Testis (tissue), 5 donors: Measurements from ENCODE around the gene SLC12A4. TPM values are rescaled to one million over a fixed set of nuclear protein-coding genes. Genes with fewer than 3 reads are reported as not detected.
A peak's percentile ranks its signal among the peaks of the same experiment; 100 is the strongest.
"Not testable (repeated sequence)": the region's sequence is repeated elsewhere in the genome, so short reads cannot be mapped to it uniquely, and the experiment has no call there.

ENCODE experiments used
- DNase-seq: peaks from one replicate; pipeline ENCODE4 v3.0.0-alpha.2; 2019
- H3K27ac ChIP-seq, 2 donors: fragments of 200-600 bp; sonication (generic); one replicate each; pipeline ENCODE4 v1.5.1; 2019
- H3K27me3 ChIP-seq: fragments of 200-600 bp; sonication (generic); one replicate; pipeline ENCODE4 v1.5.1; 2019
- H3K36me3 ChIP-seq: fragments of 200-600 bp; sonication (generic); one replicate; pipeline ENCODE4 v1.5.1; 2017; ENCODE audit warnings: low read depth; ENCODE audit errors: missing control alignments
- H3K4me1 ChIP-seq: fragments of 200-600 bp; sonication (generic); one replicate; pipeline ENCODE4 v1.5.1; 2019
- H3K4me3 ChIP-seq, 2 donors: fragments of 200-600 bp; sonication (generic); one replicate each; pipeline ENCODE4 v1.5.1; 2017 to 2019
- H3K9me3 ChIP-seq: fragments of 200-600 bp; sonication (generic); one replicate; pipeline ENCODE4 v1.5.1; 2017
- CTCF ChIP-seq, 3 experiments: fragments of 450-650 bp in 2 of 3; fragments of 200-600 bp in 1 of 3; sonication (generic) in 1 of 3; IDR thresholded peaks; one replicate each; pipeline ENCODE4 v1.5.1; 2016 to 2019; ENCODE audit warnings: antibody characterized with exemption in 3 of 3, mild to moderate bottlenecking in 2 of 3, moderate library complexity in 1 of 3
- POLR2A ChIP-seq: fragments of 450-650 bp; IDR thresholded peaks from one replicate; pipeline ENCODE4 v1.6.1; 2017; ENCODE audit warnings: antibody characterized with exemption, mild to moderate bottlenecking, moderate library complexity
- WGBS, 2 donors: methylation state at CpG; one replicate each; pipeline ENCODE4 v1.1.5; 2018; 5-methylcytosine and 5-hydroxymethylcytosine counted together
- intact Hi-C: fragments of 100-400 bp; cut with DNase I; formaldehyde crosslinking; loops from one replicate; pipeline ENCODE4 v1.15.1; 2023; ENCODE audit warnings: low total_unique reads
- long read RNA-seq, 2 donors: transcript quantifications; one replicate each; lab custom pipeline, GENCODE V29; 2026
- polyA plus RNA-seq: library from polyadenylated mRNA; stranded (reverse); fragments of 350-450 nt; fragmentation: Illumina TruSeq; extraction: RNeasy Lipid Tissue Mini Kit (QIAGEN cat#74804); gene quantifications from one replicate; pipeline ENCODE4 v1.2.3, GENCODE V29; 2014; ENCODE audit warnings: low read depth, low replicate concordance; ENCODE audit not compliant: insufficient read depth
- total RNA-seq, 2 donors: library from RNA; depleted of rRNA; stranded (reverse); fragments of >200 nt; gene quantifications; one replicate each; pipeline ENCODE4 v1.2.3, GENCODE V29; 2016

Gene SLC12A4
- total RNA-seq (10 to 100 TPM; 64.3 to 68.4 TPM), polyA plus RNA-seq (46.7 TPM)
- long read RNA-seq, donor 1, partial matches to known transcripts = 18 of 19 reads
- long read RNA-seq, donor 1, other reads (novel, unspliced or antisense) = 0 of 19 reads
- long read RNA-seq, donor 2, full-length matches to known transcripts = 1 of 18 reads
- long read RNA-seq, donor 2, partial matches to known transcripts = 17 of 18 reads
- long read RNA-seq, donor 2, other reads (novel, unspliced or antisense) = 0 of 18 reads

DNA sequence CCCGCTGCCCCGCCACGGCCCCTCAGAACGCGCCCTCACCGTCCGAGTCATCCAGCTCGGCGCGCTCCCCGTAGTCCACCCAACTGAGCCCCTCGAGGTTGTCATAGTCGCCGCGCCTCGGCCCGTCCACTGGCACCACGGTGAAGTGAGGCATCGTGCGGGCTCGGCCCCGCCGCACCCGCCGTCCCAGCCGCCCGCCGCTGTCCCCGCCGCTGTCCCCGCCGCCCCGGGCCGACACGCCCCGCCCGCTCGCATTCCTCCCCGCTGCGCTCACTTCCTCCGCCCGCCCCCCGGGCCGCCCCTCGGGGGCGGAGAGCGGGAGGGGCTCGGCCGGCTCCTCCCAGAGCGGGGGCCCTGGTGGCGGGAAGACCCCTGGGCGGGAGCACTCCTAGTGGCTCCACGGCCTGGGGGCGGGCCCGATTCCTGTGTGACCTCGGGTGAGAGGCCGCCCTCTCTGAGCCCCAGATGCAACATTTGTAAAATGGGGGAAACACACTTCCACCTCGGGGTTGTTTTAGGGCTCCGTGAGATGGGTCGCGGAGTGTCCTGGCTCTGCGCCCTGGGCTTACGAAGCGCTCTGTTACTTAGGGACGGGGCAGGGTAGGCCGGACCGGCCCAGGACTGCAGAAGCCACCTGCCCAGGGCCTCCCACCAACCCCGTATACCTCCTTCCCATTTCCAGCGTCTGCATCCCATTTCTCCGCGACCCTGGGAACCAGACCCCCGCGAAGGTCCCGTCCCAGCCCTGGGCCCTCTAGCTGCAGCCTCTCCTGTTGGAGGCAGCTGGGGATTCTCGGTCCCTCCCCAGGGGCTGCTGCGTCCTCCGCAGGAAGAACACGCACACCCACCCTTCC is at the start of gene SLC12A4:
TSS of gene SLC12A4 (minus strand) at position 238 of the 854 bp plus-strand sequence. CDS start at position 154, 84 bp downstream.
- intact Hi-C loops = no loop called here
- no peaks in the 10 kb centered on the region for H3K9me3 ChIP-seq
- TF ChIP-seq POLR2A = peak; percentile 56
- no peak for TF ChIP-seq CTCF (IDR thresholded peaks at IDR 0.05)
- H3K27me3 ChIP-seq = no peaks in the 10 kb centered on the region
- peak within 1 kb of the TSS; percentile 82 to 89 for H3K4me3 ChIP-seq
- H3K27ac ChIP-seq = peak within 1 kb of the TSS; percentile 85 to 94
- H3K36me3 ChIP-seq = no peaks in the 10 kb centered on the region
- DNase-seq = peak; percentile 84
- WGBS, 2 donors = 0 to 1% methylated on average over 13 to 53 of the region's 78 CpGs
- H3K4me1 ChIP-seq = peaks cover 20% of the 10 kb centered on the region

GRCh38 chr16:68015681-68016080 is 47.2 kb upstream of the SLC12A4 start, which contains the start of gene DPEP2NB:
Gene DPEP2NB, minus strand, starts transcription at chr16:68015911. Its CDS starts 141 bp downstream, at chr16:68015770.
- Histone ChIP-seq H3K9me3 (no peaks in the 10 kb centered on the region), H3K27ac (no peak within 1 kb of the TSS), H3K4me3 (no peak within 1 kb of the TSS), H3K27me3 (no peaks in the 10 kb centered on the region), H3K4me1 (no peaks in the 10 kb centered on the region), H3K36me3 (no peaks in the 10 kb centered on the region)
- TF ChIP-seq POLR2A = no peak
- no peak for TF ChIP-seq CTCF (IDR thresholded peaks at IDR 0.05)
- intact Hi-C loops = no loop called here
- no peak for DNase-seq
- WGBS, 2 donors = 80 to 85% methylated on average over 5 of the region's 5 CpGs

DNA sequence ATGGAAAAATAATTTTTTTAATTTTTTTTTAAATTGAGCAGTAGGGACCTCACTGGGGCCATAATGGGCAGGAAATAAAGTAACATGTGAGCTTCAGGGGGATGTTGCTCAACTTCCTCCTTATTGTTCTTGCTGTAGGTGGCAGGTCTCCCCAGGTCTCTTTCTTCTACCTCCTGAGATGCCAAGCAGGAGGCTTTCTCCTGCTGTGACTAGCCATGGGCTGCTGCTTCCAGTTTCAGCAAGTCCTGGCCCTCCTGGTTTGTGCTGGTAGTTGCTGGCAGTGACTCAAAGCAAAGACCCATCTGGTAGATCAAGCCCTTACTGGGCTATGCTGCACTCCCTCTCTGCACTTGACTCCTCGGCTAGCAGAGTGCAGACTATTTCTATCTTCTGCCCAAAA is 45.0 kb upstream of the SLC12A4 start:
- DNase-seq = no peak
- TF ChIP-seq POLR2A = no peak
- no peak for TF ChIP-seq CTCF (IDR thresholded peaks at IDR 0.05)
- no peak overlapping the region for H3K27ac ChIP-seq
- H3K36me3 ChIP-seq = no peaks in the 10 kb centered on the region
- no peaks in the 10 kb centered on the region for H3K9me3 ChIP-seq
- intact Hi-C loops = no loop called here
- H3K4me3 ChIP-seq = no peak overlapping the region
- no peaks in the 10 kb centered on the region for H3K27me3 ChIP-seq
- H3K4me1 ChIP-seq = no peaks in the 10 kb centered on the region
- 71 to 100% methylated on average over 1 of the region's 1 CpG for WGBS, 2 donors

- H3K27ac ChIP-seq, H3K36me3 ChIP-seq, H3K4me3 ChIP-seq, H3K27me3 ChIP-seq, H3K4me1 ChIP-seq, DNase-seq, H3K9me3 ChIP-seq, intact Hi-C loops: not testable (repeated sequence)
- WGBS, 2 donors = 87 to 92% methylated on average over 4 of the region's 4 CpGs
These were observed 41.4 kb upstream of the SLC12A4 start for GRCh38 chr16:68009872-68010271.

- H3K4me3 ChIP-seq = no peak overlapping the region
- H3K4me1 ChIP-seq = no peaks in the 10 kb centered on the region
- no peak overlapping the region for H3K27ac ChIP-seq
- DNase-seq = no peak
- TF ChIP-seq CTCF (IDR thresholded peaks at IDR 0.05) (no peak), POLR2A (no peak)
- WGBS, 2 donors = 63 to 76% methylated on average over 9 of the region's 9 CpGs
- H3K9me3 ChIP-seq = no peaks in the 10 kb centered on the region
- intact Hi-C loops = no loop called here
- no peaks in the 10 kb centered on the region for H3K27me3 ChIP-seq
- H3K36me3 ChIP-seq = no peaks in the 10 kb centered on the region
These were observed 40.8 kb upstream of the SLC12A4 start for GRCh38 chr16:68009157-68009735.
